HEK293T (cell line): ENCODE data around the gene EIF3D.

Source experiments
- ARNT ChIP-seq: fragments of 450-650 bp; IDR thresholded peaks from 2 replicates; pipeline ENCODE4 v1.6.1; 2017; ENCODE audit warnings: mild to moderate bottlenecking
- BHLHE40 ChIP-seq: fragments of 450-650 bp; IDR thresholded peaks from 2 replicates; pipeline ENCODE4 v1.6.1; 2016; ENCODE audit warnings: mild to moderate bottlenecking, moderate library complexity, borderline replicate concordance
- CTBP1 ChIP-seq: fragments of 450-650 bp; IDR thresholded peaks from 2 replicates; pipeline ENCODE4 v1.6.1; 2016; ENCODE audit warnings: borderline replicate concordance
- FOXM1 ChIP-seq: fragments of 450-650 bp; IDR thresholded peaks from 2 replicates; pipeline ENCODE4 v1.6.1; 2017; ENCODE audit warnings: mild to moderate bottlenecking, borderline replicate concordance
- HDGF ChIP-seq: fragments of 450-650 bp; IDR thresholded peaks from 2 replicates; pipeline ENCODE4 v1.6.1; 2017; ENCODE audit warnings: antibody characterized with exemption, borderline replicate concordance
- L3MBTL2 ChIP-seq: fragments of 450-650 bp; conservative IDR thresholded peaks from 2 replicates; pipeline ENCODE4 v1.6.1; 2016; ENCODE audit warnings: mild to moderate bottlenecking
- NFRKB ChIP-seq: fragments of 450-650 bp; IDR thresholded peaks from 2 replicates; pipeline ENCODE4 v1.6.1; 2016; ENCODE audit warnings: mild to moderate bottlenecking, moderate library complexity
- PKNOX1 ChIP-seq: fragments of 450-650 bp; IDR thresholded peaks from 2 replicates; pipeline ENCODE4 v1.6.1; 2016
- TARDBP ChIP-seq: fragments of 450-650 bp; IDR thresholded peaks from 2 replicates; pipeline ENCODE4 v1.6.1; 2016

- no peak for TF ChIP-seq FOXM1
- TF ChIP-seq PKNOX1 = no peak
- TF ChIP-seq NFRKB = no peak
- no peak for TF ChIP-seq TARDBP
- no peak for TF ChIP-seq L3MBTL2
- TF ChIP-seq BHLHE40 = no peak
- no peak for TF ChIP-seq HDGF
- no peak for TF ChIP-seq ARNT
- no peak for TF ChIP-seq CTBP1
Observed at GRCh38 chr22:36560001-36560400, 31.0 kb upstream of the EIF3D start.
